B cell (primary cell): ENCODE data around the gene C4A.
"Not testable (repeated sequence)": the region's sequence is repeated elsewhere in the genome, so short reads cannot be mapped to it uniquely, and the experiment has no call there.

Experiments
- EZH2 ChIP-seq: IDR thresholded peaks from 2 replicates; pipeline ENCODE4 v1.6.1; 2012; ENCODE audit warnings: borderline replicate concordance, low read depth, mild to moderate bottlenecking, moderate library complexity, low read length; ENCODE audit not compliant: insufficient read depth, poor library complexity, severe bottlenecking
- TF ChIP-seq, protein P1 (sequence below): fragments of 200-600 bp; IDR thresholded peaks from one replicate; pipeline ENCODE4 v1.8.0; 2022; ENCODE audit warnings: antibody characterized with exemption, mild to moderate bottlenecking

GRCh38 chr6:32002546-32003268 lies 20.9 kb downstream of the C4A start:
- TF ChIP-seq, protein P1, sequence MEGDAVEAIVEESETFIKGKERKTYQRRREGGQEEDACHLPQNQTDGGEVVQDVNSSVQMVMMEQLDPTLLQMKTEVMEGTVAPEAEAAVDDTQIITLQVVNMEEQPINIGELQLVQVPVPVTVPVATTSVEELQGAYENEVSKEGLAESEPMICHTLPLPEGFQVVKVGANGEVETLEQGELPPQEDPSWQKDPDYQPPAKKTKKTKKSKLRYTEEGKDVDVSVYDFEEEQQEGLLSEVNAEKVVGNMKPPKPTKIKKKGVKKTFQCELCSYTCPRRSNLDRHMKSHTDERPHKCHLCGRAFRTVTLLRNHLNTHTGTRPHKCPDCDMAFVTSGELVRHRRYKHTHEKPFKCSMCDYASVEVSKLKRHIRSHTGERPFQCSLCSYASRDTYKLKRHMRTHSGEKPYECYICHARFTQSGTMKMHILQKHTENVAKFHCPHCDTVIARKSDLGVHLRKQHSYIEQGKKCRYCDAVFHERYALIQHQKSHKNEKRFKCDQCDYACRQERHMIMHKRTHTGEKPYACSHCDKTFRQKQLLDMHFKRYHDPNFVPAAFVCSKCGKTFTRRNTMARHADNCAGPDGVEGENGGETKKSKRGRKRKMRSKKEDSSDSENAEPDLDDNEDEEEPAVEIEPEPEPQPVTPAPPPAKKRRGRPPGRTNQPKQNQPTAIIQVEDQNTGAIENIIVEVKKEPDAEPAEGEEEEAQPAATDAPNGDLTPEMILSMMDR, result not testable (repeated sequence)
- TF ChIP-seq EZH2, result not testable (repeated sequence)
